Astrocyte (in vitro differentiated cells and primary cell): ENCODE results near the gene AP1M1.

Source experiments
- CTCF ChIP-seq: IDR thresholded peaks from 2 replicates; pipeline ENCODE4 v1.5.1; 2011; ENCODE audit warnings: low read depth, mild to moderate bottlenecking, inconsistent platforms, low read length, moderate library complexity; ENCODE audit not compliant: insufficient read depth
- EZH2 ChIP-seq: IDR thresholded peaks from 2 replicates; pipeline ENCODE4 v1.6.1; 2012; ENCODE audit warnings: mild to moderate bottlenecking, low read length, inconsistent platforms; ENCODE audit not compliant: insufficient read depth

GRCh38 chr19:16265205-16265604 is 67.5 kb downstream of the AP1M1 start:
- TF ChIP-seq EZH2 (no peak), CTCF (no peak)
